ENCODE data around the gene SAV1. TPM values are rescaled to one million over a fixed set of nuclear protein-coding genes. Genes with fewer than 3 reads are reported as not detected.

SAV1 gene
- total RNA-seq, 1 experiment from 2014 or later: 37.1 TPM

DNA sequence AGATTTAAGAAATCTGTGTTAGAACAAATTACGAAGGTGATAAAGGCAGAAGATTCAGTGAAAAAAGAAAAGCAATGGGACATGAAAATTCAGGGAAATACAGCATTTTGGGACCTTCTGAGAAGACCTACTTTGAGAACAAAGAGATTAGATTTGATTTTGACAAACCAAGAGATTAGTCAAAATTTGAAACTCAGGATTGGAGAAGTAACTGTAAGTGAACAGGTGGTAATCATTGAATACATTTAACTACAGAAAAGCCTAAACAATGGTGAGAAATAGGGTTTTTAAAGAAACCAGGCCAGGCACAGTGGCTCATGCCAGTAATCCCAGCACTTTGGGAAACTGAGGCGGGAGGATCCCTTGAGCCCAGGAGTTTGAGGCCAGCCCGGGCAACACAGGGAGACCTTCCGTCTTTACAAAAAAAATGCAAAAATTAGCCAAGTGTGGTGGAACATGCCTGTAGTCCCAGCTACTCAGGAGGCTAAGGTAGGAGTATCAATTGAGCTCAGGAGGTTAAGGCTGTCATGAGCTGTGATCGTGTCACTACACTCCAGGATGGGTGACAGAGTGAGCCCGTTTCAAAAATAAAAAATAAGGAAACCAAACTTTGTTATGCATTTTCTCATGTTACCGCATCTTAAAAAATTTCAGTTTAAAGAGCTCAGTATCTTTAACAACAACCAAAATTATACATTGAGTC is 8.9 kb upstream of the SAV1 start:
- Histone ChIP-seq H3K4me3 (peak overlapping the region; percentile 43), H2AFZ (peak overlapping the region; percentile 58)

DNA sequence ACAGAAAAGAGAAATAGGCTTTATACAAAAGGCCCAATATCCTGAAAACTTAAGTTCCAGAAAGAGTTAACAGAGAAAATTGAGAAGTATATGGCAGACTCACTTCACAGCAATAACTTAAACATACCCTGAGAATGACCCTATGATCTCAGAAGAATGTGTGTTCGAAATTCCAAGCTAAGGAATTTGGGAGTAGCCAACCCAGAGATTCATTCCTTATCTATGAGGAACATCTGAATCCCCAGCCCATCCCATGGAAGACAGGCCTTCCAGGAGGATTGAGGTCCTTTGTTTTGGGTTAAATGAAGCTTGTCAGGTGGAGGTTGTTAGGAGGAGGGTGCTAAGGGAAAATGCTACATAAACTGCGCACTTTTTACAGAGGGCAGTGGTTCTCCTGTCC is 7.5 kb upstream of the SAV1 start:
- Histone ChIP-seq H3K27me3 (ENCODE audit: insufficient read depth, low read depth) (no peaks in the 10 kb centered on the region), H3K36me3 (ENCODE audit: low read depth) (no peaks in the 10 kb centered on the region), H3K4me1 (replicated peaks; ENCODE audit: insufficient read depth) (peaks cover 43% of the 10 kb centered on the region), H2AFZ (no peak overlapping the region), H3K9me3 (ENCODE audit: insufficient read depth, low read depth) (no peaks in the 10 kb centered on the region), H3K4me3 (no peak overlapping the region), H3K79me2 (ENCODE audit: low read depth) (no peaks in the 10 kb centered on the region), H3F3A (ENCODE audit: insufficient read depth, low read depth) (peaks cover 23% of the 10 kb centered on the region), H3K4me2 (peak overlapping the region; percentile 44), H4K20me1 (ENCODE audit: insufficient read depth) (no peaks in the 10 kb centered on the region), H3K9me2 (ENCODE audit: insufficient read depth) (no peaks in the 10 kb centered on the region), H3K27ac (no peak overlapping the region)
- ChIA-PET CTCF (no interaction called here), POLR2A (ENCODE audit: unreplicated experiment) (interaction anchor here (0.6 kb wide), 1 partner anchor 121 kb away, joined by 4 read pairs; no protein-coding TSS in a partner anchor)
- BruUV-seq (replicated peaks): no TSS peak
- TF ChIP-seq, protein P1, sequence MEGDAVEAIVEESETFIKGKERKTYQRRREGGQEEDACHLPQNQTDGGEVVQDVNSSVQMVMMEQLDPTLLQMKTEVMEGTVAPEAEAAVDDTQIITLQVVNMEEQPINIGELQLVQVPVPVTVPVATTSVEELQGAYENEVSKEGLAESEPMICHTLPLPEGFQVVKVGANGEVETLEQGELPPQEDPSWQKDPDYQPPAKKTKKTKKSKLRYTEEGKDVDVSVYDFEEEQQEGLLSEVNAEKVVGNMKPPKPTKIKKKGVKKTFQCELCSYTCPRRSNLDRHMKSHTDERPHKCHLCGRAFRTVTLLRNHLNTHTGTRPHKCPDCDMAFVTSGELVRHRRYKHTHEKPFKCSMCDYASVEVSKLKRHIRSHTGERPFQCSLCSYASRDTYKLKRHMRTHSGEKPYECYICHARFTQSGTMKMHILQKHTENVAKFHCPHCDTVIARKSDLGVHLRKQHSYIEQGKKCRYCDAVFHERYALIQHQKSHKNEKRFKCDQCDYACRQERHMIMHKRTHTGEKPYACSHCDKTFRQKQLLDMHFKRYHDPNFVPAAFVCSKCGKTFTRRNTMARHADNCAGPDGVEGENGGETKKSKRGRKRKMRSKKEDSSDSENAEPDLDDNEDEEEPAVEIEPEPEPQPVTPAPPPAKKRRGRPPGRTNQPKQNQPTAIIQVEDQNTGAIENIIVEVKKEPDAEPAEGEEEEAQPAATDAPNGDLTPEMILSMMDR (conservative IDR thresholded peaks at IDR 0.05): no peak
- no peak for TF ChIP-seq EZH2 (IDR thresholded peaks at IDR 0.05; ENCODE audit: low read depth)
- intact Hi-C loops (cut with micrococcal nuclease; ENCODE audit: unreplicated experiment): no loop called here
- peak in 1 of 2 experiments; percentile 35 for DNase-seq

More for the DNA sequence above, 8.9 kb upstream of the SAV1 start:
- no peaks in the 10 kb centered on the region for H3K79me2 ChIP-seq (ENCODE audit: low read depth)
- intact Hi-C loops (cut with micrococcal nuclease; ENCODE audit: unreplicated experiment): no loop called here
- H3F3A ChIP-seq (ENCODE audit: insufficient read depth, low read depth): peaks cover 23% of the 10 kb centered on the region
- H3K4me2 ChIP-seq: peak overlapping the region; percentile 65
- no peak for DNase-seq
- H3K9me3 ChIP-seq (ENCODE audit: insufficient read depth, low read depth): no peaks in the 10 kb centered on the region
- no peaks in the 10 kb centered on the region for H3K9me2 ChIP-seq (ENCODE audit: insufficient read depth)
- TSS peak; percentile 91 for BruUV-seq (replicated peaks)
- peaks cover 43% of the 10 kb centered on the region for H3K4me1 ChIP-seq (replicated peaks; ENCODE audit: insufficient read depth)
- peak overlapping the region; percentile 85 for H3K27ac ChIP-seq
- ChIA-PET CTCF (no interaction called here), POLR2A (ENCODE audit: unreplicated experiment) (interaction anchor here (0.6 to 0.7 kb wide), 5 partner anchors 20 to 409 kb away, joined by 3 to 15 read pairs (median 7); no protein-coding TSS in a partner anchor)
- H4K20me1 ChIP-seq (ENCODE audit: insufficient read depth): no peaks in the 10 kb centered on the region
- no peaks in the 10 kb centered on the region for H3K27me3 ChIP-seq (ENCODE audit: insufficient read depth, low read depth)
- no peaks in the 10 kb centered on the region for H3K36me3 ChIP-seq (ENCODE audit: low read depth)
- TF ChIP-seq EZH2 (IDR thresholded peaks at IDR 0.05; ENCODE audit: low read depth): no peak
- TF ChIP-seq, protein P1 (conservative IDR thresholded peaks at IDR 0.05): no peak

DNA sequence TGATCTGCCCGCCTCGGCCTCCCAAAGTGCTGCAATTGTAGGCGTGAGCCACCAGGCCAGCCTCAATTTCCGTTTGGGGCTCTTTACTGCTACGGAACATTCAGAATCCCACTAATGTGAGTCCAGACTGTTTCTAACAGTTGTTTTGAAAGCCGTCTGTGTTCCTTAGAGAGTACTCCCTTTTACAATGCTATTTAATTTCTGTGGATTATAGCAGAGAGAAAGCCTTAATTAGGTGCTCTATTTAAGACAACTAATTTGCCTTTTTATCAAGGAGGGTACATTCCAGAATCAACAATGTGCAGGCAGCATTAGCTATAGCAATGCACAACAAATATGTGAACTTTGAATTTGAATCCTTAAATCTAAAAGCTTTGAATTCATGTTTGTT is 2.8 kb upstream of the SAV1 start:
- Histone ChIP-seq H3K9me2 (ENCODE audit: insufficient read depth) (no peaks in the 10 kb centered on the region), H3K27me3 (ENCODE audit: insufficient read depth, low read depth) (no peaks in the 10 kb centered on the region), H3K79me2 (ENCODE audit: low read depth) (peaks cover 20% of the 10 kb centered on the region), H4K20me1 (ENCODE audit: insufficient read depth) (no peaks in the 10 kb centered on the region; the same call in 1 of the 2 replicates), H3K4me2 (no peak overlapping the region), H3K4me1 (replicated peaks; ENCODE audit: insufficient read depth) (peaks cover 27% of the 10 kb centered on the region), H3K36me3 (ENCODE audit: low read depth) (no peaks in the 10 kb centered on the region), H3K4me3 (no peak overlapping the region), H2AFZ (no peak overlapping the region), H3F3A (ENCODE audit: insufficient read depth, low read depth) (peaks cover 17% of the 10 kb centered on the region; the same call in 1 of the 2 replicates), H3K27ac (no peak overlapping the region), H3K9me3 (ENCODE audit: insufficient read depth, low read depth) (no peaks in the 10 kb centered on the region)
- BruUV-seq (replicated peaks): no TSS peak
- TF ChIP-seq, protein P1 (conservative IDR thresholded peaks at IDR 0.05): no peak
- TF ChIP-seq EZH2 (IDR thresholded peaks at IDR 0.05; ENCODE audit: low read depth): no peak
- ChIA-PET CTCF (interaction anchor here (0.5 kb wide), 1 partner anchor 967 kb away, joined by 6 read pairs; no protein-coding TSS in a partner anchor), POLR2A (ENCODE audit: unreplicated experiment) (no interaction called here)
- intact Hi-C loops (cut with micrococcal nuclease; ENCODE audit: unreplicated experiment): no loop called here
- DNase-seq: no peak
